Measurements from ENCODE around the gene IFITM10. TPM values are rescaled to one million over a fixed set of nuclear protein-coding genes. Genes with fewer than 3 reads are reported as not detected.

The IFITM10 gene
- total RNA-seq, 1 donor from 2014 or later = 0.64 TPM

GRCh38 chr11:1777737-1778136, 27.3 kb upstream of the IFITM10 start:
- H3K9me3 Mint-ChIP-seq (ENCODE audit: unreplicated experiment) = no peaks in the 10 kb centered on the region
- no peak overlapping the region for H3K27ac Mint-ChIP-seq (ENCODE audit: unreplicated experiment)
- H3K27me3 Mint-ChIP-seq (ENCODE audit: unreplicated experiment) = peaks cover 20% of the 10 kb centered on the region
- TF ChIP-seq CTCF (IDR thresholded peaks at IDR 0.05; ENCODE audit: unreplicated experiment) = no peak
- H3K4me1 Mint-ChIP-seq (ENCODE audit: unreplicated experiment) = peaks cover 8% of the 10 kb centered on the region
- no peak overlapping the region for H3K4me3 Mint-ChIP-seq (ENCODE audit: unreplicated experiment)
- DNase-seq (ENCODE audit: low spot score) = no peak
- no peaks in the 10 kb centered on the region for H3K36me3 Mint-ChIP-seq (ENCODE audit: low read depth, unreplicated experiment)

GRCh38 chr11:1776944-1777715, 26.7 kb upstream of the IFITM10 start:
- H3K36me3 Mint-ChIP-seq (ENCODE audit: low read depth, unreplicated experiment) = no peaks in the 10 kb centered on the region
- peaks cover 19% of the 10 kb centered on the region for H3K27me3 Mint-ChIP-seq (ENCODE audit: unreplicated experiment)
- no peak for DNase-seq (ENCODE audit: low spot score)
- TF ChIP-seq CTCF (IDR thresholded peaks at IDR 0.05; ENCODE audit: unreplicated experiment) = no peak
- peak overlapping the region; percentile 23 for H3K4me3 Mint-ChIP-seq (ENCODE audit: unreplicated experiment)
- no peaks in the 10 kb centered on the region for H3K9me3 Mint-ChIP-seq (ENCODE audit: unreplicated experiment)
- H3K4me1 Mint-ChIP-seq (ENCODE audit: unreplicated experiment) = peaks cover 11% of the 10 kb centered on the region
- no peak overlapping the region for H3K27ac Mint-ChIP-seq (ENCODE audit: unreplicated experiment)

GRCh38 chr11:1776331-1776851, 26.0 kb upstream of the IFITM10 start:
- Mint-ChIP-seq H3K4me1 (ENCODE audit: unreplicated experiment) (peaks cover 13% of the 10 kb centered on the region), H3K36me3 (ENCODE audit: low read depth, unreplicated experiment) (no peaks in the 10 kb centered on the region), H3K27me3 (ENCODE audit: unreplicated experiment) (peaks cover 21% of the 10 kb centered on the region), H3K9me3 (ENCODE audit: unreplicated experiment) (no peaks in the 10 kb centered on the region), H3K4me3 (ENCODE audit: unreplicated experiment) (peak overlapping the region; percentile 23), H3K27ac (ENCODE audit: unreplicated experiment) (no peak overlapping the region)
- no peak for DNase-seq (ENCODE audit: low spot score)
- TF ChIP-seq CTCF (IDR thresholded peaks at IDR 0.05; ENCODE audit: unreplicated experiment) = no peak

GRCh38 chr11:1774886-1775285, 24.5 kb upstream of the IFITM10 start:
- no peak overlapping the region for H3K27ac Mint-ChIP-seq (ENCODE audit: unreplicated experiment)
- TF ChIP-seq CTCF (IDR thresholded peaks at IDR 0.05; ENCODE audit: unreplicated experiment) = no peak
- no peak for DNase-seq (ENCODE audit: low spot score)
- H3K4me3 Mint-ChIP-seq (ENCODE audit: unreplicated experiment) = no peak overlapping the region
- no peaks in the 10 kb centered on the region for H3K9me3 Mint-ChIP-seq (ENCODE audit: unreplicated experiment)
- peaks cover 5% of the 10 kb centered on the region for H3K4me1 Mint-ChIP-seq (ENCODE audit: unreplicated experiment)
- peaks cover 18% of the 10 kb centered on the region for H3K27me3 Mint-ChIP-seq (ENCODE audit: unreplicated experiment)
- H3K36me3 Mint-ChIP-seq (ENCODE audit: low read depth, unreplicated experiment) = no peaks in the 10 kb centered on the region

GRCh38 chr11:1773994-1774550, 23.7 kb upstream of the IFITM10 start:
- H3K4me1 Mint-ChIP-seq (ENCODE audit: unreplicated experiment) = peaks cover 5% of the 10 kb centered on the region
- no peak for TF ChIP-seq CTCF (IDR thresholded peaks at IDR 0.05; ENCODE audit: unreplicated experiment)
- peak overlapping the region; percentile 62 for H3K4me3 Mint-ChIP-seq (ENCODE audit: unreplicated experiment)
- H3K27ac Mint-ChIP-seq (ENCODE audit: unreplicated experiment) = no peak overlapping the region
- H3K9me3 Mint-ChIP-seq (ENCODE audit: unreplicated experiment) = no peaks in the 10 kb centered on the region
- peaks cover 16% of the 10 kb centered on the region for H3K27me3 Mint-ChIP-seq (ENCODE audit: unreplicated experiment)
- no peak for DNase-seq (ENCODE audit: low spot score)
- no peaks in the 10 kb centered on the region for H3K36me3 Mint-ChIP-seq (ENCODE audit: low read depth, unreplicated experiment)
